M059J (cell line): ENCODE measurements around the gene MYO15B. TPM values are rescaled to one million over a fixed set of nuclear protein-coding genes. Genes with fewer than 3 reads are reported as not detected.

Source experiments
- DNase-seq: peaks from one replicate; pipeline ENCODE4 v3.0.0-alpha.2; 2012; ENCODE audit warnings: low read depth
- total RNA-seq: library from RNA; depleted of rRNA; stranded (reverse); fragments of >200 nt; shearing (Covaris generic); gene quantifications from 2 replicates; pipeline ENCODE4 v1.2.3, GENCODE V29; 2014

The MYO15B gene
- total RNA-seq, 1 experiment from 2014 or later, result 0.20 TPM

DNA sequence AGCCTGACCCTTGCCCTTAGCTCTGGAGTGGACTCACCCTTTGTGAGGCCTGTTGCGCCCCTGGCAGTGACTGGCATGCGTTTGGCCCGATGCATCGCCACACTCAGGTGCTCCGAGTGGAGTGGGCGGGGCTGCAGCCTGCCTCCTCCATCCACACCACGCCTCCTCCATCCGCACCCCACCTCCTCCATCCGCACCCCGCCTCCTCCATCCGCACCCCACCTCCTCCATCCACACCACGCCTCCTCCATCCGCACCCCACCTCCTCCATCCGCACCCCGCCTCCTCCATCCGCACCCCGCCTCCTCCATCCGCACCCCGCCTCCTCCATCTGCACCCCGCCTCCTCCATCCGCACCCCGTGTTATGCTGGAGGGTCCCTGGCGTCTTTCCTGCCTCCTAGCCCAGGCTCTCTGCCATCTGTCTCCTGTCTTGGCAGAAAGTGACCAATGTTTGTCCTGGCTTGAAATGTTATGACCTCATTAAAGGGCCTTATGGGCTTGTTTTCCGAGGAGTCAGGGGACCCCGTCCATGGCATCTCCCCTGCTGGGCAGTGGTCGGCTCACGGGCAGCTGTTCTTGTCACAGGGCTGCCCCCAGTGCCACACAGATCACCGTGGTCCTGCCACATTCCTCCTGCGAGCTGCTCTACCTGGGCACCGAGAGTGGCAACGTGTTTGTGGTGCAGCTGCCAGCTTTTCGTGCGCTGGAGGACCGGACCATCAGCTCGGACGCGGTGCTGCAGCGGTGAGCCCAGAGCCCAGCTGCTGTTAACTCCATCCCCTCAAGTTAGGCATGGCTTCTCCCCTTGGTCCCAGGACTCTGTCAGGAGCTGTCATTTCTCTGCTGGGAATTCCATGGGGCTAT, 28.7 kb upstream of the MYO15B start:
- no peak for DNase-seq

- DNase-seq, result no peak
Observed at GRCh38 chr17:75559958-75560533, 27.6 kb upstream of the MYO15B start.

- peak; percentile 91 for DNase-seq
Observed at GRCh38 chr17:75561927-75562603, 25.5 kb upstream of the MYO15B start.

- no peak for DNase-seq
Observed at GRCh38 chr17:75563063-75563758, 24.4 kb upstream of the MYO15B start.

DNA sequence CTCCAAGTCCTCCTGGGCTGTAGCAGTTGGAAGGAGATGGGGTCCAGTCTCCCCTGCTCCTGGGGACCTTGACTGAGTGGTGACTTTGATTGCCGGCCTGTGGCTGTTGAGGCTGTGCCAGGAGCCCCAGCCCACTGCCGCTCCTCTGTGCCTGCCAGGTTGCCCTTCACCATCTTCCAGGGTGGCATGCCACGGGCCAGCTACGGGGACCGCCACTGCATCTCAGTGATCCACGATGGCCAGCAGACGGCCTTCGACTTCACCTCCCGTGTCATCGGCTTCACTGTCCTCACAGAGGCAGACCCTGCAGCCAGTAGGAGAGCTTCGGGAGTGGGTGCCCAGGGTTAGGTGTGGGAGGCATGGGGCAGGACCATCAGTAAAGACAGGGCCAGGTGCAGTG, 23.4 kb upstream of the MYO15B start:
- DNase-seq, result no peak

DNA sequence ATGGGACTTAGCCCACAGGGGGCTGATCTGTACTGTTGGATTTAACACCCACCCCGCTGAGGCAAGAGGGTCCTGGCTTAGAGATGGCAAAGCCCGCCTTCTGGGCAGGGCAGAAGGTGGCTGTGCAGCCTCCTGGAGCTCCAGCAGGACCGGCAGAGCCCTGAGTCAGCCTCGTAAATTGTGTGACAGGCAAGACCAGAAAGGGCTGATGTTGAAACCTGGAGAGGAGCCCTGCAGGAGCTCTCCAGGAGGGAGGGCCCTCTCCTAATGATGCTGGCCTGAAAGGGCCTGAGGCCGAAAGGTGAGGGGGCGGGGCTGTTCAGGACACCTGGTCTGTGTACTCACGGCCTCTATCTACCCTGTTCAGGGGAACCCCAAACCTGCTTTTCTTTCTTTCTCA, 22.5 kb upstream of the MYO15B start:
- DNase-seq, result peak; percentile 86

- no peak for DNase-seq
Observed at GRCh38 chr17:75565618-75566017, 22.0 kb upstream of the MYO15B start.

DNA sequence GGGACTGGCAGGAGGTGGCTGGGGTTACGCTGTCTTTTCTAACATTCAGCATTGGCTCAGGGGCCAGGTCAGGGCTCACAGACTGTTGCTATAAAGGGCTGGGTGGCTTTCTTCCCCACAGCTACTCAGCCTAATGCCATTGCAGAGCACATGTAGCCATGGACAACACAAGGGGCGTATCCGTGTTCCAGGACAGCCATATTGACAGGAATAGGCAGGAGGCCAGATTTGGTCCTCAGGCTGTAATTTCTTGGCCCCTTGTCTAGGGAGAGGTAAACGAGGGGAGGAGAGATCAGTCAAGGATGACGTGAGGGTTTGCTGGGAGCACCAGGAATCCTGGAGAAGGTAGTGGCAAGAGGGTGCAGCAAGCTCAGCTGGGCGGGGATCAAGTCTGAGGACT, 21.2 kb upstream of the MYO15B start:
- no peak for DNase-seq

- no peak for DNase-seq
Observed at GRCh38 chr17:75566834-75567233, 20.8 kb upstream of the MYO15B start.

DNA sequence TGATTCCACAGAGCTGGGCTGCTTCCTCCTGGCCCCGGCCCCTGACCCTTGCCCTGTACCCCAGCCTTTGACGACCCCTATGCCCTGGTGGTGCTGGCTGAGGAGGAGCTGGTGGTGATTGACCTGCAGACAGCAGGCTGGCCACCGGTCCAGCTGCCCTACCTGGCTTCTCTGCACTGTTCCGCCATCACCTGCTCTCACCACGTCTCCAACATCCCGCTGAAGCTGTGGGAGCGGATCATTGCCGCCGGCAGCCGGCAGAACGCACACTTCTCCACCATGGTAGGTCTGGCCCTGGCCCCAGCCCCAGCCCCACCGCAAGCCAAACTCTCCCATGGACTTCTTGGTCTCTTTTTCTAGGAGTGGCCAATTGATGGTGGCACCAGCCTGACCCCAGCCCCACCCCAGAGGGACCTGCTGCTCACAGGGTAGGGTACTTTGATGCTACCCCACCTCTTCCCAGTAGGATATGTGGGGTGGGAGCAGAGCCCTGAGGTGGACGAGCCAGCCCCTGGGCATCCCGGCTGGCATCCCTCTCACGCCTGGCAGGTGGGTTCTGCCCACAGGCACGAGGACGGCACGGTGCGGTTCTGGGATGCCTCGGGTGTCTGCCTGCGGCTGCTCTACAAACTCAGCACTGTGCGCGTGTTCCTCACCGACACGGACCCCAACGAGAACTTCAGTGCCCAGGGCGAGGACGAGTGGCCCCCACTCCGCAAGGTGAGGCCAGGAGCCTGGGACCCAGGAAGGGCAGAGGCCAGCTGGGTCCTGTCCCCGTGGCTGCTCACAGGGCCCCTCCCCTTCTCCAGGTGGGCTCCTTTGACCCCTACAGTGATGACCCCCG, 19.0 kb upstream of the MYO15B start:
- DNase-seq, result no peak

GRCh38 chr17:75570034-75570676, 17.4 kb upstream of the MYO15B start:
- DNase-seq, result no peak

DNA sequence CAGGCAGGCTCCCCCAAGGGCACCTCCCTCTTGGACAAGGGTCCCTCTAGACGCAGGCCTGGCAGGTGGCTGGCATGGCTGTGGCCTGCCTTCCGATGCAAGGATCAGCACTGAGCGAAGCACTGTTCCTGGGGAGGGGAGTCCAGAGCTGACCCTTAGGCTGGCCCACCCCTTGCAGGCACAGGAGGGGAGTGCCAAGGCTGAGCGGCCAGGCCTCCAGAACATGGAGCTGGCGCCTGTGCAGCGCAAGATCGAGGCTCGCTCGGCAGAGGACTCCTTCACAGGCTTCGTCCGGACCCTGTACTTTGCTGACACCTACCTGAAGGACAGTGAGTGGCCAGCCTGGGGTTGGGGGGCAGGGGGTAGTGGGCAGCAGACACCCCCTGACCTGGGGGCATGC, 16.8 kb upstream of the MYO15B start:
- no peak for DNase-seq

DNA sequence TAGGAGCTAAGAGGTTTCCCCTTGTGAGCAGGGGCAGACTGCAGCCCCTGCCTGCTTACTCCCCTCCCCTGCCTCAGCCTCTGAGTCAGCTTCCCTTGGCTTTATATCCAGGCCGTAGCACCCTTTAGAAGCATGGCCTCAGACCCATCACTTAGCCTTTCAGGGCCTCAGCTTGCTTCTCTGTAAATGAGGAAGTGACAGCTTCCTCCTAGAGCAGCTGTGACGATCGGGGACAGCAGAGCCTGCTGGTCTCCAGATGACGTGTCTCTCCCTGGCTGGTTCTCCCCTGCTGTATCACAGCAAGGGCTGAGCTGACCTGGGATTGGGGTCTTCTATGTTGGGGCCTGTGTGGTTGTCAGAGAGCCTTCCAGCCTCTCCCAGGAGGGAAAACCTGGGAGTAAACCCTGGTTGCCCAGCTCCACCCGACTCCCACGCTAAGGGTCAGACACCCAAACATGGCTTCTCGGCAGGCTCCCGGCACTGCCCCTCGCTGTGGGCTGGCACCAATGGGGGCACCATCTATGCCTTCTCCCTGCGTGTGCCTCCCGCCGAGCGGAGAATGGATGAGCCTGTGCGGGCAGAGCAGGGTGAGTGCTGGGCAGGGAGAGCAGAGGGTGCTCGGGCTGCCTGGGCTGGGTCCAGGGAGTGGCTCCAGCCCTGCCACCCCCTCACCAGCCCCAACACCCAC, 16.3 kb upstream of the MYO15B start:
- peak; percentile 46 for DNase-seq

DNA sequence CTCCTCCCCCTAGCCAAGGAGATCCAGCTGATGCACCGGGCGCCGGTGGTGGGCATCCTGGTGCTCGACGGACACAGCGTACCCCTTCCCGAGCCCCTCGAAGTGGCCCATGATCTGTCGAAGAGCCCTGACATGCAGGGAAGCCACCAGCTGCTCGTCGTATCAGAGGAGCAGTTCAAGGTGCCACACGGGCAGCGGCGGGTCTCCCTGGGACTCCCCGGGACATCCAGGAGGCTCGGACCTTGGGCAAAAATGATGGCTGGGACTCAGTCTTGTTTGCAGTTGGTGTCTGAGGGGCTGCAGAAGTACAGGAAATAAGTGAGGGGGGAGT, 15.8 kb upstream of the MYO15B start:
- DNase-seq, result no peak

DNA sequence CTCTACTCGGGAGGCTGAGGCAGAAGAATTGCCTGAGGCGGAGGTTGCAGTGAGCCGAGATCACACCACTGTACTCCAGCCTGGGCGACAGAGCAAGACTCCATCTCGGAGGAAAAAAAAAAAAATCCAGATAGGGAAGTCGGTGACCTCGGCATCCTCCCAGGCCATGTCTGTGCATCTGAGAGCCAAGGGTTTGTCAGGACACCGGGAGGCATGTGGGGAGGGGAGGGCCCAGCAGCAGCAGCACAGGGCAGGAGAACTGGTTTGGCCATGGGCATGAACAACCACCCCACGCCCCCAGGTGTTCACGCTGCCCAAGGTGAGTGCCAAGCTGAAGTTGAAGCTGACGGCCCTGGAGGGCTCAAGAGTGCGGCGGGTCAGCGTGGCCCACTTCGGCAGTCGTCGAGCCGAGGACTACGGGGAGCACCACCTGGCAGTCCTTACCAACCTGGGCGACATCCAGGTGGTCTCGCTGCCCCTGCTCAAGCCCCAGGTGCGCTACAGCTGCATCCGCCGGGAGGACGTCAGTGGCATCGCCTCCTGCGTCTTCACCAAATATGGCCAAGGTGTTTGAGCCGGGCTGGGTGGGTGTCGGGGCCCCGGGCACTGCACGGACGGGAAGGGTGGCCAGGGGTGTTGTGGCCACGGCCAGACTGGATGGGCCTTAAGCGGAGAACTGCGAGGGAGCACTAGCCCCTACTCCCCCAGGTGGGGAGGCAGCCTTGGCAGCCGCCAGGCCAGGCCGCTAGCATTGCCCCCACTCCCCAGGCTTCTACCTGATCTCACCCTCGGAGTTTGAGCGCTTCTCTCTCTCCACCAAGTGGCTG, 14.7 kb upstream of the MYO15B start:
- no peak for DNase-seq

GRCh38 chr17:75573540-75573957, 14.1 kb upstream of the MYO15B start:
- no peak for DNase-seq

GRCh38 chr17:75573994-75574393, 13.6 kb upstream of the MYO15B start:
- DNase-seq, result no peak

- no peak for DNase-seq
Observed at GRCh38 chr17:75574404-75575036, 13.1 kb upstream of the MYO15B start.

GRCh38 chr17:75575197-75575596, 12.4 kb upstream of the MYO15B start:
- DNase-seq, result no peak
